Cardiac septum (tissue), 1 donor: ENCODE measurements around the gene TMEM53. TPM values are rescaled to one million over a fixed set of nuclear protein-coding genes. Genes with fewer than 3 reads are reported as not detected.
A peak's percentile ranks its signal among the peaks of the same experiment; 100 is the strongest.
"Not testable (repeated sequence)": the region's sequence is repeated elsewhere in the genome, so short reads cannot be mapped to it uniquely, and the experiment has no call there.

Experiments
- DNase-seq: peaks from one replicate; pipeline ENCODE4 v3.0.0-alpha.2; 2020; ENCODE audit warnings: low spot score
- intact Hi-C: fragments of 100-400 bp; cut with DNase I; formaldehyde crosslinking; loops from one replicate; pipeline ENCODE4 v1.14.0; 2022
- total RNA-seq: library from RNA; stranded (reverse); fragmentation: NEBNext Ultra II Directional; extraction: Animal tissue kit (Norgen Biotek cat#: 25700); gene quantifications from one replicate; pipeline ENCODE4 v1.2.1, GENCODE V29; 2021
- donor health status: DM: no; HTN: no; CAD: no.

The TMEM53 gene
- total RNA-seq, 1 donor from 2014 or later: 9.8 TPM

- no peak for DNase-seq
- intact Hi-C loops: no loop called here
Observed at GRCh38 chr1:44676484-44677200, 2.4 kb upstream of the TMEM53 start.

DNA sequence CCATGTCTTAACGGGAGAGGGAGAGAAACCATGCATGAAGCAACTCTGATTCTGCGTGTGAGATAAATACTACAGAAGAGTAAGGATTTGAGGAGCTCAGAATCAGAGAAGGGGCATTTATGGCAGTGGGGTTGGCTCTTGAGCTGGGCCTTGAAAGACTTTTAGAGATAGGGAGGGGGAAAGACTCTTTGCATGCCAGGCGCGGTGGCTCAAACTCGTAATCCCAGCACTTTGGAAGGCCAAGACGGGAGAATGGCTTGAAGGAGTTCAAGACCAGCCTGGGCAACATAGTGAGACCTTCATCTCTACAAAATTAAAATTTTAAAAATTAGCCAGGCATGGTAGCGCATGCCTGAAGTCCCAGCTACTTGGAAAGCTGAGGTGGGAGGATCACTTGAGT is 905 bp upstream of the TMEM53 start:
- no peak for DNase-seq
- intact Hi-C loops: no loop called here

GRCh38 chr1:44673675-44674112 is 587 bp downstream of the TMEM53 start:
- no peak for DNase-seq
- intact Hi-C loops: no loop called here

DNA sequence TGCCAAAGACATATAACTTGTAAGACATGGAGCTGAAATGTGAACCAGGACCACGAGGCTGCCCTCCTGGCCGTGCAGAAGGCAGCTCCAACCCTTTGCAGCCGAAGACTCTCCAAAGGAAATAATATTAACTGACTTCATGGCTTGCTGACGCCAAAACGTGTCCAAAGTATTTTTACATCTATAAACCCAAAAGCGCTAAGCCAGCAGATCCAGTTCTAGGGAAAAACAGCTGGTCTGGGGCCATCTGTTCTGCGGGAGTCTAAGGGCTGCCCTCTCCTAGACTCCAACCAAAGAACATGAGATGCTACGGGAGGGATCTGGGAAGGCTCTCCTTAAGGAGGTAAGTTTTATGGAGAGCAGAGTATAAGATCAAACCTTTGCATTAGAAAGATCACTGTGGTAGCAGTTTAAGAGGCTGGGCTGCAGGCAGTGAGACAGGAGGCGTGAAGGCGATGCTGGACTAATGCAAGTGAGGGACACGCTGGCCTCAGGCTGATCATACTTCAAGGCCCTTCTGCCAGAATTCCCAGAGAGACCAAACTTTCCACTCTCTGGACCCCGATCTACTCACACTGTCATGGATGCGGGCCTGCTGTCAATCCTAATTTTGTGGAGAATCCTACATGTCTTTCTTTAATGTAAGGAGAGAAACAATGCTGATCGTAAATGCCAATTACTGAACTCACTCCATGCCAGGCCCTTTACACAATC is 1.2 kb downstream of the TMEM53 start:
- intact Hi-C loops: no loop called here
- DNase-seq: no peak

DNA sequence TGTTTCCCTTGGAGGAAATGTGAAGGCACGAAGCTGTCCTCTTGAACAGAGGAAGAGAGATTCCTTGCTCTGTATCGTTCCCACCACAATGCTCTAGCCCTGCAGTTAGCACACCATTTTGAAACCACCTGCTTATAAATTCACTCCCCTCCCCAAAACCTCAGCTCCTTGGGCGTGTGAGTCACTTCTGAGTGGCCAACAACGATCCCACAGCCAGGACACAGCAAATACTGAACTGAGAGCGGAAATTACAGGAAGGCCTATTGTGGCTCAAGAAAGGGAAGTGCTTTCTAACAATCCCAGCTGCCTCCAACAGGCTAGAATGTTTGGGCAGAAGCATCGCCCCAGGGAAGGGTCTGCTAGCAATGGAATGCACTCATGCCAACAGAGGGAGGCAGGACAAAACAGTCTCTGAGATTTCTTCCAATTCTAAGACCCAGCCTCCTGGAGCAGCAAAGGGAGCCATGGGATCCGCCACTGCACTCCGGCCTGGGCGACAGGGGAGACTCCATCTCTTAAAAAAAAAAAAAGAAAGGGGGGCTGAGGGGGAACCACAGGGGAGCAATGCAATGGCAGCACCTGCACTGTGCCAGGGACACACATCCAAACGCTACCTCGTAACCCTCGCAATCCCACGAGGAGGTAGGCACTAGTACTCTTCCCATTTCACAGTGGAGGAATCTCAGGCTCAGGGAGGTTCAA is 1.9 kb downstream of the TMEM53 start:
- DNase-seq: peak; percentile 82
- intact Hi-C loops: no loop called here

- no peak for DNase-seq
- intact Hi-C loops: no loop called here
Observed at GRCh38 chr1:44670751-44671640, 3.3 kb downstream of the TMEM53 start.

DNA sequence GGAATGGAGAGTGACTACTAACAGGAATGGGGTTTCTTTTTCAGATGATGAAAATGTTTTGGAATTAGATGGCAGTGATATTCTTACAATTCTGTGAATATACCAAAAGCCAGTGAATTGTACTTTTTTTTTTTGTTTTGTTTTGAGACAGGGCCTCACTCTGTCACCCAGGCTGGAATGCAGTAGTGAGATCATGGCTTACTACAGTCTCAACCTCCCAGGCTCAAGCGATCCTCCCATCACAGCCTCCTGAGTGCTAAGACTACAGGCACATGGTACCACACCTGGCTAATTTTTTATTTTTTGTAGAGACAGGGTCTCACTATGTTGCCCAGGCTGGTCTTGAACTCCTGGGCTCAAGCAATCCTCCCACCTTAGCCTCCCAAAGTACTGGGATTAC is 7.6 kb downstream of the TMEM53 start:
- DNase-seq, intact Hi-C loops: not testable (repeated sequence)

- DNase-seq: no peak
- intact Hi-C loops: no loop called here
Observed at GRCh38 chr1:44664730-44665370, 9.4 kb downstream of the TMEM53 start.

DNA sequence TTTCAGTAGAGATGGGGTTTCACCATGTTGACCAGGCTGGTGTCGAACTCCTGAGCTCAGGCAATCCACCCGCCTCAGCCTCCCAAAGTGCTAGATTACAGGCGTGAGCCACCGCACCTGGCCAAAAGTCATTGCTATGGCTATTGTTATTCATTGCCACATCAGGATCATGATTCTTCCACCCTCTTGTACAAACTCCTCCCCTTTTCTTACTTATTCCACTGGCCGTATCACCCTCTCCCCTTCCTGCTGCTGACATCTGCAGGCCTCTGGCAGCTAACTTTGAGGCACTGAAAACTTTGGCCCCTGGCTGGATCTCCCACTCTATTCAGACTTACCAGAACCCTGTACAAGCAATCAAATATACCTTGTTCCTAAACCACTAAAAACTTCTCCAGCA is 10.9 kb downstream of the TMEM53 start:
- no peak for DNase-seq
- intact Hi-C loops: no loop called here

DNA sequence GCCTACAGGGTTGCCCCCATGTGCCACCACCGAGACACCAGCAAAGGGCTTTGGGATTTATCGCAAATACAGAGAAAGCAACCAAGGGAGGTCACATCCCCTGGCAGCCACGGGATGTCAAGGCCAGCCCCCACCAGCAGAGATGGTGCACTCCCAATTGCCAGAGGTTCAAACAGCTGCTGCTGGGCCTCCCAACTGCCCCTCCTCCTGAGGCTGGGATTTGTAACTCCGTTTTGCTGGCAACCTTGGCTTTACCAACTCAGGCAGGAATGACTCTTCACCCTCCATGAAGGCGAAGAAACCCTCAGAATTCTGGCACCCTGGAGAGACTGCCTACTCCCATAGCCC is 11.6 kb downstream of the TMEM53 start:
- DNase-seq: no peak
- intact Hi-C loops: no loop called here

GRCh38 chr1:44661781-44662682 is 12.2 kb downstream of the TMEM53 start:
- intact Hi-C loops: no loop called here
- no peak for DNase-seq

- DNase-seq: no peak
- intact Hi-C loops: no loop called here
Observed at GRCh38 chr1:44660176-44660575, 14.1 kb downstream of the TMEM53 start.

DNA sequence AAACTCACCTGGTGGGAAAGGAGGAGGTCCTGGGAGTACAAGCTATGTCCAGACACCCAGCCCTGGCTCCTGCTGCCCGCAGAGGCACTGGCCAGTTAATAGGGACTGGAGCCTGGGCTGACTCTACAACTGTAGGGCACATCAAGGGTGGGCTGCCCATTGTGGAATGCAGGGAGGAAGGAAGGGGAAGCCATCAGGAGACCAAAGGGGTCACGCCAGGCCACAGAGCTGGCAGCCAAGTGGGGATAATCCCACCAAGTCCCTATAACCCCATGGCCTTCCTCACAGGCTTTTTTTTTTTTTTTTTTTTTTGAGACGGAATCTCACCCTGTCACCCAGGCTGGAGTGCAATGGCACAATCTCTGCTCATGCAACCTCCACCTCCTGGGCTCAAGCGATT is 14.7 kb downstream of the TMEM53 start:
- intact Hi-C loops: loop anchor here (10.0 kb wide), 1 partner anchor 255 kb away; the partner anchor contains the start of gene RNF220
- DNase-seq: no peak

- intact Hi-C loops: loop anchor here (10.0 kb wide), 1 partner anchor 251 kb away; the partner anchor contains the start of gene RNF220
Observed at GRCh38 chr1:44655609-44656008, 18.7 kb downstream of the TMEM53 start.

GRCh38 chr1:44654621-44655187 is 19.6 kb downstream of the TMEM53 start:
- no peak for DNase-seq
- intact Hi-C loops: loop anchor here (5.0 to 10.0 kb wide), 2 partner anchors 250 to 437 kb away; partner anchors contain the start of gene RNF220

More at GRCh38 chr1:44655609-44656008, 18.7 kb downstream of the TMEM53 start:
- DNase-seq: no peak

GRCh38 chr1:44653107-44653964 is 20.9 kb downstream of the TMEM53 start:
- intact Hi-C loops: loop anchor here (5.0 to 10.0 kb wide), 2 partner anchors 249 to 436 kb away; partner anchors contain the start of gene RNF220
- no peak for DNase-seq
